Measurements from ENCODE around the gene CKS2.
"Not testable (repeated sequence)": the region's sequence is repeated elsewhere in the genome, so short reads cannot be mapped to it uniquely, and the experiment has no call there.

Gene CKS2

DNA sequence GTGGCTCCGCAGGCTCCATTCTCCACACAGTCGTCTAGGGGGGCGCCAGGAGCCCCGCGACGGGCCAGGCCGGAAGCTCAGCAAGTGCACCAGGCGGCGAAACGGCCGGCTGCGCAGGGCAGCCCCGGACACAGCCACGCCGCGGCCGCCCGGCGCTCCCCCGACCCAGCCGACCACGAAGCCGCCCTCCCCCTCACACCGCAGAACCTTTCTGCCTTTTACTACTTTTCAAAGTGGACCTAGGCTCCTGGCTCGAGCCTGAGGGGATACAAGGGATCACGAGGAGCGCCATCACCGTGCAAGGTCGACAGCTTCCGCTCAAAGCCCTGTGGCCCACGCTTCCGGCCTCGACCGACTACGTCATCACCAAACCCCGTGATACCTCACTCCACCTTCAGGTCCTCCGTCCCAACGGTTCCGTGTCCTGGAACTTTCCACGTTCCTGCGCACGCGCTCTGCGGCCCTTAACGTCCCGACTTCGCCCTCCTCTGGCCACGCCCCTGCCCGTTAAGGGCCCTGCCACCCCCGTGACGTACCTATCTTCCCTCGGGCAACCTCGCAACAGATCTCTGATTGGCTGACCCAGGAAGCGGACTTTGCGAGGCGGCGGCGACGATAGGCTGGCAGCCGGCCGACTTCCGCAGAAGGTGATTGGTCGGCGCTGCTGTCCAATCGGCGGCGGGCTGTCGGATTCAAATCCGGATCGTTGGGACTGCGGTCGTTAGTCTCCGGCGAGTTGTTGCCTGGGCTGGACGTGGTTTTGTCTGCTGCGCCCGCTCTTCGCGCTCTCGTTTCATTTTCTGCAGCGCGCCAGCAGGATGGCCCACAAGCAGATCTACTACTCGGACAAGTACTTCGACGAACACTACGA is at the start of gene CKS2:
TSS of gene CKS2 (plus strand) at position 721 of the 871 bp plus-strand sequence. CDS start at position 819, 98 bp downstream.
- peak; percentile 100 for DNase-seq (ENCODE audit: low read depth)

DNA sequence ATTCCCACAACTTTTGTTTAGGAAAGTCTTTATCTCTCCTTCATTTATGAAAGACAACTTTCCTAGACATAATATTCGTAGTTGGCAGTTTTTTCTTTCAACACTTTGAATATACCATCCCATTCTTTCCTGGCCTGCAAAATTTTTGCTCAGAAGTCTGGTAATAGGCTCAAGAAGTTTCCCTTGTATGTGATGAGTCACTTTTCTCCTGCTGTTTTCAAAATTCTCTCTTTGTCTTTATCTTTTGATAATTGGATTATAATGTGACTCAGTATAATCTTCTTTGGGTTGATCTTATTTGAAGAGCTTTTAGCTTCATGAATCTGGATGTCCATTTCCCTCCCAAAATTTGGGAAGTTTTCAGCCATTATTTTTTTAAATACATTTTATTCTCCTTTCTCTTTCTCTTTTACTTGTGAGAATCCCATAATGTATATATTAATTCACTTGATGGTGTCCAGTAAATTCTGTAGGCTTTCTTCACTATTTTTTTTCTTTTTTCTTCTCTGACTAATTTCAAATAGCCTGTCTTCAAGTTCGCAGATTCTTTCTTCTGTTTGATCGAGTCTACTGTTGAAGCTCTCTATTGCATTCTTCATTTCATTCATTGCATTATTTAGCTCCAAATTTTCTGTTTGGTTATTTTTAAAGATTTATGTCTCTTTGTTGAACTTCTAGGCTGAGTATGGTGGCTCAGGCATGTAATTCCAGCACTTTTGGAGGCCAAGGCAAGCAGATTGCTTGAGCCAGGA is 37.3 kb upstream of the CKS2 start:
- DNase-seq (ENCODE audit: low read depth): no peak

DNA sequence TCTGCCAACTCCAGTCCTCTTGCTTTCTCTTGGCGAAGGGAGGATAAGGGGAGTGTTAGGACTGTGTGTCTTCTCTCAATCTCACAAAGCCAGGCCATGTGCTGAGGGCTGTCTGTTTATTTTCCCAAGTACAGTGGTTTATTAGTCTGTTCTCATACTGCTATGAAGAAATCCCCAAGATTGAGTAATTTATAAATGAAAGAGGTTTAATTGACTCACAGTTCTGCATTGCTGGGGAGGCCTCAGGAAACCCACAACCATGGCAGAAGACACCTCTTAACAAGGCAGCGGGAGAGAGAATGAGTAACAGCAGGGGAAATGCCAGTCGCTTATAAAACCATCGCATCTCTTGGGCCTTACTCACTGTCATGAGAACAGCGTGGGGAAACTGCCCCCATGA is 36.2 kb upstream of the CKS2 start:
- DNase-seq (ENCODE audit: low read depth): peak; percentile 93

DNA sequence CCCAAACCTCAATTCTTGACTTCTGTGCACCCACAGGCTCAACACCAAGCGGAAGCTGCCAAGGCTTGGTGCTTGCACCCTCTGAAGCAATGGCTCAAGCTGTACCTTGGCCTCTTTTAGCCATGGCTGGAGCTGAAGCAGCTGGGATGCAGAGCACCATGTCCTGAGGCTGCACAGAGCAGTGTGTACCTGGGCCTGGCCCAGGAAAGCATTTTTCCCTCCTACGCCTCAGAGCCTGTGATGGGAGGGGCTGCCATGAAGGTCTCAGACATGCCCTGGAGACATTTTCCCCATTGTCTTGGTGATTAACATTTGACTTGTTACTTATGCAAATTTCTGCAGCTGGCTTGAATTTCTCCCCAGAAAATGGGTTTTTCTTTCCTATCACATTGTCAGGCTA is 35.0 kb upstream of the CKS2 start:
- not testable (repeated sequence) for DNase-seq (ENCODE audit: low read depth)

DNA sequence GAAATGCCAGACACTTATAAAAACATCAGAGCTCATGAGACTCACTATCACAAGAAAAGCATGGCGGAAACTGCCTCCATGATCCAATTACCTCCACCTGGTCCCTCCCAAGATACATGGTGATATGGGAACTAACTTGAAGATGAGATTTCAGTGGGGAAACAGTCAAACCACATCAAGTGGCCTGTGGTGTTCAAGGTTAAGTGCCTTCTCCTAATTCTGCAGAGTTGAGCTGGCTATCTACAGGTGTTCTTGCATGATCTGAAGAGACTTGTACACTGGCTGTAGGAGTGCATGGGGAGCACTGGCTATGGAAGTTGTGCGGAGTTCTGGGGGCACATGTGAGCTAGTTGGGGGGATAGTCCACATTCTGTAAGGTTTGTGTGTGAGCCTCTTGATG is 34.0 kb upstream of the CKS2 start:
- no peak for DNase-seq (ENCODE audit: low read depth)

DNA sequence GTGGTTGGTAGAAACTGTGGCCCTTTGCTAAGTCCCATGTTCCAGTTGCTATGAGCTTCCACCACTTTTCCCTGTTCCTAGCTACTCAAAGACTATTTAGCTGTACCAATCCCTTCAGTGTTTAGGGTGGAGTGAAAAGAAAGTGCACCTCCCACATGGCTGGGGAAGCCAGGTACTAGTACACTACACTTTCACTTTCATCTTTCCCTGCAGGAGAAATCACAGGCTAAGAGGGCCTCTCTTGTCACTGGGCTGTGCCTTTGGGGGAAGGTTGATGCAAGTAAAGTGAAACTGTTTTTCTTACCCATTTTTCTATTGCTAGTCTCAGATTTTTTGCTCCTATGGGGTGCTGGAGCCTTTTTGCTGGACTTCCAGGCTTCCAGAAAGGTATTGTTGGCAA is 33.5 kb upstream of the CKS2 start:
- peak; percentile 29 for DNase-seq (ENCODE audit: low read depth)

DNA sequence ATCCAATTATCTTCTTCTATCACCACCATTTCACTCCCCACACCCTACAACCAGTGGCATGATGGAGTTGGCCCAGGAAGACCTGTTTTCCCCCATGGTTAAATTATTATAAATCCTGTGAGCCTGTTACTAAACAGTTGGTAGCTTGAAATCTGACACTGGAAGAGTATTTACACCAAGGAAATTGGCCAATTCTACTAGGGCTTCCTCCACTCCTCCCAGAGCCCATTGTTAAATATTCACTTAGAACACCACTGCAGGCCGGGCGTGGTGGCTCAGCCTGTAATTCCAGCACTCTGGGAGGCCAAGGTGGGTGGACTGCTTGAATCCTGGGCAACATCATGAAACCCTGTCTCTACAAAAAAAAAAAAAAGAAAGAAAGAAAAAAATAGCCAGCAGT is 32.4 kb upstream of the CKS2 start:
- DNase-seq (ENCODE audit: low read depth): no peak

DNA sequence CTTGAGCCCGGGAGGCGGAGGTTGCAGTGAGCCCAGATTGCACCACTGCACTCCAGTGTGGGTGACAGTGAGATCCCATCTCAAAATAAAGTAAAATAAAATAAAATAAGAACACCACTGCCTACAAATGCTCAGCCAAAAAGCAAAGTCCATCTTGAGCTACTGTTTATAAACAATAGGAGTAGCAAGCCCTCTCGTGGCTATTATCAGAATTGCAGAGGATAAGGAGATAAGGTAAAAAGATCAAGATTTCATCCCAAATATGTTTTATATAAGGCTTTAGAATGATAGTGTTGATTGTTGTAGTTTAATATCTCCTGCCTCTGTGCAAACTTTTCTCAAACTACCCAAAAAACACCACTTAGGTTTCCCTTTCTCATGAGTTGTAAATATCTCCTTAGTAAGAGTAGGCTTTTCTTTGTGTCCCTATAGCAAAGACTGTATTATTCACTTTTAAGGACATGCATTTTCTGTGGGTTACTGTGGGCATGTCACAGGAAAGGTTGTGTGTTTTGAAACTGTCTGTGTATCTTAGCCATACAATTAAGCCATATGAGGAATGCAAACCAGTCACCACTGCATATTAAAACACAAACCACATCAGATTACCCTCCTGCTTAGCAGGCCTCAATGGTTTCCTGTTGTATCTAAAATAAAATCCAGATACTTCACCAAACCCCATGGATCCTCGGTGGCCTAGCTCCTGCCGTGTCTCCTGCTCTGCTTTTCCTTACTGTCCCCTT is 31.8 kb upstream of the CKS2 start:
- DNase-seq (ENCODE audit: low read depth): peak; percentile 81

DNA sequence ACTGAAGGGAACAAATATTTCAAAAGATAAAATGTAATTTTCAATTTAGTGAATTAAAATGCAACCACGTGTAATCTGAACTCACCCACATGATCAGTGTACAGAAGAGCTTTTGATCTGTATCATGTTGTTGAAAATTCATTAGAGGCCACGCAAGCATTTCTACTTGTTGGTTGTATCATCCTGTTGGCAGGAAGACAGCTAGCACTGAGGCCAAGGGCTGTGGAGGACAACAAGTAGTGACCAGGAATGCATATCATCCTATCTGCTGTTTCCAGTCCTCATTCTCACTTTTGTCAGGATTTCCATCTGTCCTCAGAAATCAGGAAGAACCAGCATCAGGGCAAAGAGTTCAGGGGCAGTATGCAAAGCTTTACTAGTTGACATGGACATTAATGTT is 29.9 kb upstream of the CKS2 start:
- no peak for DNase-seq (ENCODE audit: low read depth)

DNA sequence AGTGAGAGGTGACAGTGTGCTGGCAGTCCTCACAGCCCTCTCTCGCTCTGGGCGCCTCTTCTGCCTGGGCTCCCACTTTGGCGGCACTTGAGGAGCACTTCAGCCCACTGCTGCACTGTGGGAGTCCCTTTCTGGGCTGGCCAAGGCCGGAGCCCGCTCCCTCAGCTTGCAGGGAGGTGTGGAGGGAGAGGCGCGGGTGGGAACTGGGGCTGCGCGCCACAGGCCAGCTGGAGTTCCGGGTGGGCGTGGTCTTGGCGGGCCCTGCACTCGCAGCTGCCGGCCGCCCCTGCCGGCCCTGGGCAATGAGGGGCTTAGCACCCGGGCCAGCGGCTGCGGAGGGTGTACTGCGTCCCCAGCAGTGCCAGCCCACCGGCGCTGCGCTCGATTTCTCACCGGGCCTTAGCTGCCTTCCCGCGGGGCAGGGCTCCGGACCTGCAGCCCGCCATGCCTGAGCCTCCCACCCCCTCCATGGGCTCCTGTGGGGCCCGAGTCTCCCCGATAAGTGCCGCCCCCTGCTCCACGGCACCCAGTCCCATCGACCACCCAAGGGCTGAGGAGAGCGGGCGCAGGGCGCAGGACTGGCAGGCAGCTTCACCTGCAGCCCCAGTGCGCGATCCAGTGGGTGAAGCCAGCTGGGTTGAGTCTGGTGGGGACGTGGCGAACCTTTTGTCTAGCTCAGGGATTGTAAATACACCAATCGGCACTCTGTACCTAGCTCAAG is 28.6 kb upstream of the CKS2 start:
- DNase-seq (ENCODE audit: low read depth): not testable (repeated sequence)

DNA sequence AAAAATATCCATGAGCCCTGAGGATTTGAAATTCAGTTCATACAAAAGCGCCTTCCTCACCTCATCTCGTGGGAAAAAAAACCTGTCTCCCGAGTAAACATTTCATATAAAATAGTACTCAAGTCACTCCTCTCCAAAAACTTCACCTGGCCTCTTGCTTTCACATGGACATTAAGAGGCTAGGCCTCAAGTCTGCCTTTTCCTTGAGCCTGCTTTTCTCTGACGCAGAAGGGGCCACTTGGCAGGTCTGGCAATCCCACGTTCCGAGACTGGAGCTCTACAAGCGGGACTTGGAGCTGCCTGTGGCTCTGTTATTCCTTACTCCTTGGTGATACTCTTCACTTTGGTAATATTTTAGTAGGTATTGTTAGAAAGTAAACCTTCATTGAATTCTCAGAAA is 26.9 kb upstream of the CKS2 start:
- no peak for DNase-seq (ENCODE audit: low read depth)

DNA sequence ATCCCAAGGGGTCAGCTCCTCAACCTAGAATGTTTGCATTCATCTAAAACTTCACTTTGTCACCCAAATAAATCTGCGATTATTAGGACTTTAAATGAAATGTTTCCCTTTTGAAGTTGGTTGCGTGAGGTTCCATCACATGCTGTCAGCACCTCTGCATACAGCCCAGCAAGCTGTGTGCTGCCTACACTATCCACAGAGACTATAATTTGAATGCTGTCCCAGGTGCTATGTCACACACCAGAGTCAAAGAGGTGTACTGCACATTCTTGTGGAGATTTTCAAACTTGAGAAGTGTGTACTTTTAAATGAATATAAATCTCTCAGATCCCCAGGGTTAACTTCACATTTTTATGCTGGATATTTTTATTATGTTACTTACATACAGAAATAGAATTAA is 19.3 kb upstream of the CKS2 start:
- DNase-seq (ENCODE audit: low read depth): no peak

DNA sequence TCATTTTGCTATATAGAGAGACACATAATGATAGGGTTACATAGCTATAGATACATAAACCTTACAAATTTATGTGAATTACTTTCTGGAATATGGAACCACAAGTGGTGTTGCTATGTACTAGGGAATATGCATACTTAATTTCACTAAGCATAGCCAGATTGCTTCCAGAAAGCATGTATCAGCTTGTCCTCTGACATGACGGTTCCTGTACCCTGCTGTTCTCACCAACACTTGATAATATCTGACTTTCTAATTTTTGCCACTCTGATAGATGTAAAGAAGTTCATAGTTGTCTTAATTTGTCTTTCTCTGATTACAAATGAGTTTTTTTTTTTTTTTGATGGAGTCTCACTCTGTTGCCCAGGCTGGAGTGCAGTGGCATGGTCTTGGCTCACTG is 18.0 kb upstream of the CKS2 start:
- DNase-seq (ENCODE audit: low read depth): no peak

DNA sequence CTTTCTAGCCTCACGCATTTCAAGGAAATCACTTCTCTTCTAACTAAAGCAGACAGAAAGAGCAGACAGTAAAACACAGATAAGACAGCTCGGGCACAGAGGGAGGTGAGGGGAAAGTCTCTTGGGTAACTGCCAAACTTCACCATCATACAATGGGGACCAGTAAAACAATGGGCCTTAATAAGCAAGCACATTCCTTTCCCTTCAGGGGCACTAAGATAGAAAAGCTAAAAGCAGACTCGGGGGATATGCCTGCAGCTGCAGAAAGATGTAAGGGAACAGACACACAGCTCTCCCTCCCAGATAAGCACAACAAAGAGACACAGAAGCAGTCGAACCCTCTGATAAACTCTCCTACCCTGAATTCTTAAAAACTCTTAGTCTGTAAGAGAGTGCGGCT is 15.6 kb upstream of the CKS2 start:
- DNase-seq (ENCODE audit: low read depth): no peak

DNA sequence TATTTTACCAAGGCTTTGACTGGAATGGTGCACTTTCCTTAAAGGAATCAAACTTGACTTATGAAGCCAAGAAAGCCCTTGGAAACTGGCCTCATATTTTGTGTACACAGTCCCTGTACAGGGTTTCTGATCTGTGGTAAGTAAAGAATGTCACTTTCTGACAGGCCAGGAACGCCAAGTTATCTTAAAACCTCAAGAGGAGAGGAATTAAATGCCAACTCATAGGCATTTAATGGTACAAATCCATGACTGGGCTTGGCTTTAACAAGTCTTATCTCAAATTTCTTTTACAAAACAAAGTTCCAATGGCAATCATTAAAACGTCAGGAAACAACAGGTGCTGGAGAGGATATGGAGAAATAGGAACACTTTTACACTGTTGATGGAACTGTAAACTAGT is 9.0 kb upstream of the CKS2 start:
- not testable (repeated sequence) for DNase-seq (ENCODE audit: low read depth)

DNA sequence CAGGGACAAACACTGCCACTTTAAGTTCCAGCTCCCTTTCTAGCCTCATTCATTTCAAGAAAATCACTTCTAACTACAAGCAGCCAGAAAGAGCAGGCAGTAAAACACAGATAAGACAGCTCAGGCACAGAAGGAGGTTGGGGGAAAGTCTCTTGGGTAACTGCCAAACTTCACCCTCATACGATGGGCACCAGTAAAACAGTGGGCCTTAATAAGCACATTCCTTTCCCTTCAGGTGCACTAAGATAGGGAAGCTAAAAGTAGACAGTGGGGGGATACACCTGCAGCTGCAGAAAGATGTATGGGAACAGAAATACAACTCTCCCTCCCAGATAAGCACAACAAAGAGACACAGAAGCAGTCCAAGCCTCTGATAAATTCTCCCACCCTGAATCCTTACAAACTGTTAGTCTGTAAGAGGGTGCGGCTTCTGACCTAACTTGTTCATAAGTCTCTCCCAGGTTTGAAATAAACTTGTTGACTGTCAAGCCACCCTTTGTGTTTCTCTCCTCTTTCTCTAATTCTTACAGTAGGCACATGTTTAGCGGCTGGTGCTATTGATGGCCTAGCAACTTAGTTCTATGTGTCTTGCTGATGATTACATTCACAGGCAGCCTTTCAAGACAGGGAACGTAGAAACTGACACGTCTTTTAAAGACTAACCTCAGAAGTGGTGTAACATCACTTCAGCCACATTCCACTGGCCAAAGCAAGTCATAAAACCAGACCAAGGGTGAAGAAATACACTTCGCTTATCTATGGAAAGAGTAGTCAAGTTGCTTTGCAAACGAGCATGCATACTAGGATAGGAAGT is 6.8 kb upstream of the CKS2 start:
- no peak for DNase-seq (ENCODE audit: low read depth)

DNA sequence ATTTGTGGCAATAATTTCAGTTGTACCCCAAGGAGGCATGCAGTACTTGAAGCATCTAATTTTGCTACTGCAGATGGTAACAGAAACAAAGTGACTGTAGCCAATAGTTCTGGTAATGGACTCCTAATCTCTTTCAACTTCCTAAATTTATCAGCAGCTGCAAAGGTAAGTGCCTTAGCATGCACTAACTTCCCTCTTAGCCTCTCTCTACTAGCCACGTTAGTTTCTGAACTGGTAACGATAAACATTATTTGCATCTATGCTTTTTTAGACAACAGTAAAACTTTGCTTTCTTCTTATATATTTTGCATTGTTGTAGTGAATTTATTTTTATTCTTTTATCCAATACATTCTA is 6.2 kb upstream of the CKS2 start:
- no peak for DNase-seq (ENCODE audit: low read depth)

DNA sequence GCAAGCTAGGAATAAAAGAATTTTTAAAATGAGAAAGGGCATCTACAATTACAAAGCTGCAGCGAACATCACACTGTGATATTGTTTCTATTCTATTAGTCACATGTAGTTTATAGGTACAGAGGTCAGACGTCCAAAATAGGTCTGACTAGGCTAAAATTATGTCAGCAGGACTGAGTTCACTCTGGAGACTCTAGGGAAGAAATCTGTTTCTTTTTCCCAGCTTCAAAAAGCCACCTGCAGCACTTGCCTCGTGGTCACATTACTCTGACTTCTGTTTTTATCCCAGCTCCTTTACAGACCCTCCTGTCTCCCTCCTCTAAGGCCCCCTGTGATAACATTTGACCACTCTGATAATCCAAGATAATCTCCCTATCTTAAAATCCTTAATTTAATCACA is 5.1 kb upstream of the CKS2 start:
- no peak for DNase-seq (ENCODE audit: low read depth)

DNA sequence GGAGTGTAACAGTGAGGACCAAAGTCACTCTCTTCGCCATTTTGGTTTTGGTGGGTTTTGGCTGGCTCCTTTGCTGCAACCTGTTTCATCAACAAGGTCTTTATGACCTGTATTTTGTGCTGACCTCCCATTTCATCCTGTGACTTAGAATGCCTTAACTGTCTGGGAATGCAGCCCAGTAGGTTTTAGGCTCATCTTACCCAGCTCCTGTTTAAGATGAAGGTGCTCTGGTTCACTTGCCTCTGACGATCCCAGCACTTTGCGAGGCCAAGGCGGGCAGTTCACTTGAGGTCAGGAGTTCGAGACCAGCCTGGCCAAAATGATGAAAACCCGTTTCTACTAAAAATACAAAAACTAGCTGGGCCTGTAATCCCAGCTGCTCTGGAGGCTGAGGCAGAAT is 1.8 kb upstream of the CKS2 start:
- no peak for DNase-seq (ENCODE audit: low read depth)

DNA sequence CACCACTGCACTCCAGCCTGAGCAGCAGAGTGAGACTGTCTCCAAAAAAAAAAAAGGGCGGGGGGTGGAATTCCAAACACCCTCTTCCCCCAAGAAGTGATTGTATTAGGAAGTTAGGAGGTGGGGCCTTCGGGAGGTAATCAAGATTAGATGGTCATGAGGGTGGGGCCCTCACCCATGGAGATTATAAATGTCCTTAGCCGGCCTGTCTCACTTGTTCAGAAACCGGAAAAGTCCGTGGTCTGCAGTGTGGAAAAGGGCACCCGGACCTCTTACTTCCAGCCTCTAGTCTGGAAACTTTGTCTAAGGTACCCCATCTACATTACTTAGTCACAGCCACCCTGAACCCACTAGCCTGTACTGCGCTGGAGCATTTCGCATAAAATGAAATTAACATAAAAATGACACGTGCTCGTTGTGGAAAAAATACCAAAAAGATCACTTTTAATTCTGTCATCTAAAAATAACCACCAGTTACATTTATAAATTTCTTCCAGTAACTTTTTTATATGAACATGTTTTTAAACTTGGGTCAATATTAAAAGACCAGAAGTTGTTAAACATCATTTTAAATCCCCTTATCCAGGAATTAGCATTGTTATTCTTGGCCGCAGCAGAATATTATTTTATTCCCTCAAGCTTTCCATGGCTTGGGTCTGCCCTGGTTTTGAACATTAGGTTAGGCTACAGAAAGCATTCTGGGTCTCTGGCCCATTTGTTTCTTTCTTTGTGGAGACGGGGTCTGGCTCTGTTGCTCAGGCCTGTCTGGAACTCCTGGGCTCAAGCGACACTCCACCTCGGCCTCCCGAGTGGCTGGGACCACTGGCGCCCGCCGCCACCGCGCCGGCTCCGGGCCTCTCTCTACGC is 1.2 kb upstream of the CKS2 start:
- peak; percentile 24 for DNase-seq (ENCODE audit: low read depth)
